ENCODE data around the gene ABHD2.

DNA sequence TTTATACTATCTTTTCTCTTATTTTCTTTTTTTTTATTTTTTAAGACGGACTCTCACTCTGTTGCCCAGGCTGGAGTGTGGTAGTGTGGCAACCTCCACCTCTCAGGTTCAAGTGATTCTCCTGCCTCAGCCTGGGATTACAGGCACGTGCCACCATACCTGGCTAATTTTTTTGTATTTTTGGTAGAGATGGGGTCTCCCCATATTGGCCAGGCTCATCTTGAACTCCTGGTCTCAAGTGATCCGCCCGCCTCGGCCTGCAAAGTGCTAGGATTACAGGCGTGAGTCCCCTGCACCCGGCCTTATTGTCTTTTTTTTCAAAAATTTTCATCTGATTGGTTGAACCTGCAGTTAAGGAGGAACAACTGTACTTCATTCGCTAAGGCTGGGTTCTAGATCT is 21.8 kb downstream of the ABHD2 start:
- TF ChIP-seq, protein P1, sequence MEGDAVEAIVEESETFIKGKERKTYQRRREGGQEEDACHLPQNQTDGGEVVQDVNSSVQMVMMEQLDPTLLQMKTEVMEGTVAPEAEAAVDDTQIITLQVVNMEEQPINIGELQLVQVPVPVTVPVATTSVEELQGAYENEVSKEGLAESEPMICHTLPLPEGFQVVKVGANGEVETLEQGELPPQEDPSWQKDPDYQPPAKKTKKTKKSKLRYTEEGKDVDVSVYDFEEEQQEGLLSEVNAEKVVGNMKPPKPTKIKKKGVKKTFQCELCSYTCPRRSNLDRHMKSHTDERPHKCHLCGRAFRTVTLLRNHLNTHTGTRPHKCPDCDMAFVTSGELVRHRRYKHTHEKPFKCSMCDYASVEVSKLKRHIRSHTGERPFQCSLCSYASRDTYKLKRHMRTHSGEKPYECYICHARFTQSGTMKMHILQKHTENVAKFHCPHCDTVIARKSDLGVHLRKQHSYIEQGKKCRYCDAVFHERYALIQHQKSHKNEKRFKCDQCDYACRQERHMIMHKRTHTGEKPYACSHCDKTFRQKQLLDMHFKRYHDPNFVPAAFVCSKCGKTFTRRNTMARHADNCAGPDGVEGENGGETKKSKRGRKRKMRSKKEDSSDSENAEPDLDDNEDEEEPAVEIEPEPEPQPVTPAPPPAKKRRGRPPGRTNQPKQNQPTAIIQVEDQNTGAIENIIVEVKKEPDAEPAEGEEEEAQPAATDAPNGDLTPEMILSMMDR (IDR thresholded peaks at IDR 0.05) = no peak
- no peak for TF ChIP-seq ZFX (IDR thresholded peaks at IDR 0.05; ENCODE audit: borderline replicate concordance)

All from 22Rv1 (cell line).